ENCODE results near the gene MACROD2.

MACROD2 gene

DNA sequence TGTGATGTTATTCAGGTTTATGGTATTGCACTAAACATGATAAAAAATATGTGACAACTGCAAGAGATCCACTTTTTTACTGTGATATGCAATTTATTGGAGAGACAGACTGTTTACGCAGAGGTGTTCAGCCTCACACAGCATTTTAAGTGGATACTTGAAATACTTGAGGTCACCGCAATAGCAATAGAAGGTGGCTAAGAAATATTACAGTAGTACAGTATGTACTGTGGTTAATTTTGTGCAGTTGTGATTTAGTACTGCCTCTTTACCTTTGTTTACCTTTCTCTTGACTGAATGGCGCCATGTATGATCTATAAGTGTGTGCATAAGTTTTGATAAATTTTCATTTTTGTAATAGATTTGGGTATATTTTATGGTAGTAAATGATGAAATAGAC is 17.4 kb downstream of the MACROD2 start (continued):
- TF ChIP-seq SCRT2 (tag by site-specific recombination; IDR thresholded peaks at IDR 0.05): no peak
- no peak for TF ChIP-seq PRDM1 (tag by site-specific recombination; IDR thresholded peaks at IDR 0.05)
- TF ChIP-seq, protein P1, sequence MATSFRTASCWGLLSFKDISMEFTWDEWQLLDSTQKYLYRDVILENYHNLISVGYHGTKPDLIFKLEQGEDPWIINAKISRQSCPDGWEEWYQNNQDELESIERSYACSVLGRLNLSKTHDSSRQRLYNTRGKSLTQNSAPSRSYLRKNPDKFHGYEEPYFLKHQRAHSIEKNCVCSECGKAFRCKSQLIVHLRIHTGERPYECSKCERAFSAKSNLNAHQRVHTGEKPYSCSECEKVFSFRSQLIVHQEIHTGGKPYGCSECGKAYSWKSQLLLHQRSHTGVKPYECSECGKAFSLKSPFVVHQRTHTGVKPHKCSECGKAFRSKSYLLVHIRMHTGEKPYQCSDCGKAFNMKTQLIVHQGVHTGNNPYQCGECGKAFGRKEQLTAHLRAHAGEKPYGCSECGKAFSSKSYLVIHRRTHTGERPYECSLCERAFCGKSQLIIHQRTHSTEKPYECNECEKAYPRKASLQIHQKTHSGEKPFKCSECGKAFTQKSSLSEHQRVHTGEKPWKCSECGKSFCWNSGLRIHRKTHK (tag by site-specific recombination; IDR thresholded peaks at IDR 0.05): no peak
- TF ChIP-seq, protein P2, sequence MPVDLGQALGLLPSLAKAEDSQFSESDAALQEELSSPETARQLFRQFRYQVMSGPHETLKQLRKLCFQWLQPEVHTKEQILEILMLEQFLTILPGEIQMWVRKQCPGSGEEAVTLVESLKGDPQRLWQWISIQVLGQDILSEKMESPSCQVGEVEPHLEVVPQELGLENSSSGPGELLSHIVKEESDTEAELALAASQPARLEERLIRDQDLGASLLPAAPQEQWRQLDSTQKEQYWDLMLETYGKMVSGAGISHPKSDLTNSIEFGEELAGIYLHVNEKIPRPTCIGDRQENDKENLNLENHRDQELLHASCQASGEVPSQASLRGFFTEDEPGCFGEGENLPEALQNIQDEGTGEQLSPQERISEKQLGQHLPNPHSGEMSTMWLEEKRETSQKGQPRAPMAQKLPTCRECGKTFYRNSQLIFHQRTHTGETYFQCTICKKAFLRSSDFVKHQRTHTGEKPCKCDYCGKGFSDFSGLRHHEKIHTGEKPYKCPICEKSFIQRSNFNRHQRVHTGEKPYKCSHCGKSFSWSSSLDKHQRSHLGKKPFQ (tag by site-specific recombination; IDR thresholded peaks at IDR 0.05): no peak
- TF ChIP-seq ZNF747 (tag by site-specific recombination; IDR thresholded peaks at IDR 0.05): no peak
- no peak for TF ChIP-seq ZNF133 (tag by site-specific recombination; IDR thresholded peaks at IDR 0.05)
- no peak for TF ChIP-seq ZFP69B (tag by site-specific recombination; IDR thresholded peaks at IDR 0.05)
- no peak for TF ChIP-seq ZNF202 (tag by site-specific recombination; IDR thresholded peaks at IDR 0.05; ENCODE audit: borderline replicate concordance)
- TF ChIP-seq EGR2 (tag by site-specific recombination; IDR thresholded peaks at IDR 0.05; ENCODE audit: low read depth): no peak
- TF ChIP-seq ZNF529 (tag by site-specific recombination; IDR thresholded peaks at IDR 0.05; ENCODE audit: insufficient replicate concordance): no peak
- TF ChIP-seq, protein P3, sequence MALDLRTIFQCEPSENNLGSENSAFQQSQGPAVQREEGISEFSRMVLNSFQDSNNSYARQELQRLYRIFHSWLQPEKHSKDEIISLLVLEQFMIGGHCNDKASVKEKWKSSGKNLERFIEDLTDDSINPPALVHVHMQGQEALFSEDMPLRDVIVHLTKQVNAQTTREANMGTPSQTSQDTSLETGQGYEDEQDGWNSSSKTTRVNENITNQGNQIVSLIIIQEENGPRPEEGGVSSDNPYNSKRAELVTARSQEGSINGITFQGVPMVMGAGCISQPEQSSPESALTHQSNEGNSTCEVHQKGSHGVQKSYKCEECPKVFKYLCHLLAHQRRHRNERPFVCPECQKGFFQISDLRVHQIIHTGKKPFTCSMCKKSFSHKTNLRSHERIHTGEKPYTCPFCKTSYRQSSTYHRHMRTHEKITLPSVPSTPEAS (tag by site-specific recombination; IDR thresholded peaks at IDR 0.05): no peak

DNA sequence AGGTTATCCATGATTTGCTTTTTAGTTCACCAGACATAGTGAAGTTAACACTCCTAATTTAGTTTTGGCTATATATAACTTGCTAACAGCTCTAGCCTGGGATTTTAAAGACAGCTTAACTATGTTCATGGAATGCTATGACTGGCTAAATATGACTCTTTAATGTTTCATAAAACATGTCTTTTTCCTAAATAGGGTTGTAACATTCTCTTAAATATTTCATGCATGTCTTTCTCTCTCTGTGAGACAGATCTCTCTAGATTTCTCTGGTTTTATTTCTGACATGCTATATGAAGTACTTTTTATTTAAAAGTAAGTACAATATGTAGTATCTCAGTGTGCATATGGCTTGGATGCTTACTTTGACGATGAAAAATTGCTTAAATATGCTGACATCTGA is 35.7 kb downstream of the MACROD2 start:
- CTCF ChIA-PET: no interaction called here
- H3K36me3 ChIP-seq (ENCODE audit: control insufficient read depth in 2 of 2, insufficient read depth in 1 of 2, low read length in 2 of 2): no peaks in the 10 kb centered on the region
- TF ChIP-seq ZNF792 (tag by site-specific recombination; IDR thresholded peaks at IDR 0.05) (no peak), ZNF621 (tag by site-specific recombination; IDR thresholded peaks at IDR 0.05) (no peak), IKZF3 (tag by site-specific recombination; IDR thresholded peaks at IDR 0.05) (no peak), ZNF837 (tag by site-specific recombination; IDR thresholded peaks at IDR 0.05) (no peak), ZNF830 (tag by site-specific recombination; IDR thresholded peaks at IDR 0.05; ENCODE audit: low read depth) (no peak), ZNF623 (tag by site-specific recombination; IDR thresholded peaks at IDR 0.05) (no peak), ZNF660 (tag by site-specific recombination; IDR thresholded peaks at IDR 0.05) (no peak), HOXC10 (CRISPR knock-in tag; IDR thresholded peaks at IDR 0.05) (no peak), ZNF157 (tag by site-specific recombination; IDR thresholded peaks at IDR 0.05) (no peak)
- TF ChIP-seq, protein P4, sequence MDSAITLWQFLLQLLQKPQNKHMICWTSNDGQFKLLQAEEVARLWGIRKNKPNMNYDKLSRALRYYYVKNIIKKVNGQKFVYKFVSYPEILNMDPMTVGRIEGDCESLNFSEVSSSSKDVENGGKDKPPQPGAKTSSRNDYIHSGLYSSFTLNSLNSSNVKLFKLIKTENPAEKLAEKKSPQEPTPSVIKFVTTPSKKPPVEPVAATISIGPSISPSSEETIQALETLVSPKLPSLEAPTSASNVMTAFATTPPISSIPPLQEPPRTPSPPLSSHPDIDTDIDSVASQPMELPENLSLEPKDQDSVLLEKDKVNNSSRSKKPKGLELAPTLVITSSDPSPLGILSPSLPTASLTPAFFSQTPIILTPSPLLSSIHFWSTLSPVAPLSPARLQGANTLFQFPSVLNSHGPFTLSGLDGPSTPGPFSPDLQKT (IDR thresholded peaks at IDR 0.05; ENCODE audit: borderline replicate concordance, low read depth, low read length): no peak
- TF ChIP-seq, protein P5, sequence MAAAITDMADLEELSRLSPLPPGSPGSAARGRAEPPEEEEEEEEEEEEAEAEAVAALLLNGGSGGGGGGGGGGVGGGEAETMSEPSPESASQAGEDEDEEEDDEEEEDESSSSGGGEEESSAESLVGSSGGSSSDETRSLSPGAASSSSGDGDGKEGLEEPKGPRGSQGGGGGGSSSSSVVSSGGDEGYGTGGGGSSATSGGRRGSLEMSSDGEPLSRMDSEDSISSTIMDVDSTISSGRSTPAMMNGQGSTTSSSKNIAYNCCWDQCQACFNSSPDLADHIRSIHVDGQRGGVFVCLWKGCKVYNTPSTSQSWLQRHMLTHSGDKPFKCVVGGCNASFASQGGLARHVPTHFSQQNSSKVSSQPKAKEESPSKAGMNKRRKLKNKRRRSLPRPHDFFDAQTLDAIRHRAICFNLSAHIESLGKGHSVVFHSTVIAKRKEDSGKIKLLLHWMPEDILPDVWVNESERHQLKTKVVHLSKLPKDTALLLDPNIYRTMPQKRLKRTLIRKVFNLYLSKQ (tag by site-specific recombination; IDR thresholded peaks at IDR 0.05; ENCODE audit: borderline replicate concordance): no peak

More for the DNA sequence above, 35.7 kb downstream of the MACROD2 start:
- Histone ChIP-seq H3K27ac (ENCODE audit: extremely low read depth, low read depth, low read length) (no peak overlapping the region), H3K4me3 (ENCODE audit: low read depth, low read length) (no peak overlapping the region), H3K9me3 (ENCODE audit: control insufficient read depth, insufficient read depth, low read depth, low read length) (no peaks in the 10 kb centered on the region), H3K4me1 (ENCODE audit: control insufficient read depth, insufficient read depth, low read length) (no peaks in the 10 kb centered on the region)
- POLR2A ChIA-PET: interaction anchor here (1.0 kb wide), 1 partner anchor 36 kb away, joined by 4 read pairs; no protein-coding TSS in a partner anchor
